NCI-H2196 treated with DMSO at 0.1 percent for 48 hours (cell line): ENCODE results near the gene MICALL2.

Source experiments
- DNase-seq: peaks from one replicate; lab custom pipeline; 2025; ENCODE audit not compliant: unreplicated experiment; lab: John Stamatoyannopoulos, UW

Gene MICALL2

DNA sequence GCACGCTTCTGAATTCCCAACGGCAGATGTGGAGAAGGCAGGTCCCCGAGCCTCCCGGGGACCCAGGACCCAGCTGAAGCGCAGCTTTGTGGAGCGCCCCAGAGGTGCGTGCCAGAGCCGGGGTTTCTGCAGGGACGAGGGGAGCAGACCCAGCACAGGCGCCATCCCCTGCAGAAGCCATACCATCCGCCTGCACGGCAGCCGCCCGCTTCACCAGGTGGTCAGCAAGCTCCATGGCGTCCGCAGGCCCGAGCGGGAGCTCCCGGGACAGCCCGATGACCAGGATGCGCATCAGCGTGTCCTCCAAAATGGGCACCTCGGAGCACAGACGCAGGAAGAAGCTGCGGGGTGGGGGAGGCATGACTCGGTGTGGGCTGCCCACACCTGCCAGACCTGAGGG lies 34.3 kb upstream of the MICALL2 start:
- no peak for DNase-seq

DNA sequence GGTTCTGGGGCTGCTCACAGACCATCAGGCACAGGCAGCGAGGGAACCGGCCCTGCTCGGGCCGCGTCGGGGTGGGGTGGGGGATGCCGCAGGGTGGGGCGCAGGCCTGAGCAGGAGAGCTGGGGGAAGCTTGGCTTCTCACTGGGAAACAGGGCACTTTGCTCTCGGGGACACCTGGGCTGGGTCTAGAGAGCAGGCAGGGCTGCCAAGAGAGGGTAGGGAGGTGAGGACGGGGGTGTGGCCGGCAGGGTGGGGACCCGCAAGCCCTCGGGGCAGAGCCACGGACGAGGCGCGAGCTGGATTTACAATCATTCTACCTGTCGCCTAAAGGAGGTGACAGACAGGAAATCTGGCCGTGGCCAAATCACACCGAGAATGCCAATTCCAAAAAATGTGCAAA lies 33.9 kb upstream of the MICALL2 start:
- no peak for DNase-seq

DNA sequence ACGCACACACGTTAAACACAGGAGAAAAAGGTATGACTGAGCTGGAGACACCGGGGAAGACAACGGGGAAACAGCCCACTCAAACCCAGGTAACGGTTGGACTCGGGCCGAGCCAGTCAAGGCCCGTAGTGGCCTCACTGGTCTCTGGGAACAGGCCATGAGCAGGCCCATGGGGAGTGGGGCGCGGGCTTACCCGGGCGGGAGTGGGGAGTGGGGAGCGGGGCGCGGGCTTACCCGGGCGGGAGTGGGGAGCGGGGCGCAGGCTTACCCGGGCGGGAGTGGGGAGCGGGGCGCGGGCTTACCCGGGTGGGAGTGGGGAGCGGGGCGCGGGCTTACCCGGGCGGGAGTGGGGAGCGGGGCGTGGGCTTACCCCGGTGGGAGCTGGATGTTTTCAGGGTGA lies 33.4 kb upstream of the MICALL2 start:
- DNase-seq = no peak

DNA sequence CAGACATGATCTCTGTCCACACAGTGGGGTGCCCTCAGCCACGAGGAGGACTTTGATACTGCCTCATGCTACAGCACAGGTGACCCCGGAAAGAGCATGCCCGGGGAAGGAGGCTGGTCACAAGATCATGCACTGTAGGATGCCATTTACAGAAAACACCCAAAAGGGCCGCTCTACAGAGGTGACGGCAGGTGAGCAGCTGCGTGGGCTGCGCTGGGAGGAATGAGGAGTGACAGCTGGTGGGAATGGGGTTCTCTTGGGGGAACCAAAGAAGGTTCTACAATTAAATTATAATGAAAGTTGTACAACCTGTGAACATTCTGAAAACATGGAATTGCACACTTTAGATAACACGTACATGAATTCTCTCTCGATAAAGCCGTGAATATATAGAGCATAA lies 33.0 kb upstream of the MICALL2 start:
- no peak for DNase-seq

DNA sequence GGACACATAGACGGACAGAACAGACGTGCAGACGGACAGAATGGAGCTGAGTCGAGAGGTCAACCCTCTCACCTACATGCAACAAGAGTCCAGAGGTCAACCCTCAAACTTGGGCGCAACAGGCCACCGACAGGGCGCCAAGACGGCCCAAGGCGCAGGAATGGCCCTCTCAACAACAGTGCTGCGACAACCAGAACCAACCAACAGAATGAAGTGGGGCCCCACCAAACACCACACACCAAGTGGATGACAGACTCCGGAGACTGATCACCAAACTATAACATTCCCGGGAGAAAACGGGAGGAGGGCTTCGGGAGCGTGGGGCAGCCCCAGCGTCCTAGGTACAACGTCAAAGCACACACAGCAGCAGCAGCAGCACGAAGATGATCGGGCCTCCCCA lies 31.6 kb upstream of the MICALL2 start:
- DNase-seq = no peak

DNA sequence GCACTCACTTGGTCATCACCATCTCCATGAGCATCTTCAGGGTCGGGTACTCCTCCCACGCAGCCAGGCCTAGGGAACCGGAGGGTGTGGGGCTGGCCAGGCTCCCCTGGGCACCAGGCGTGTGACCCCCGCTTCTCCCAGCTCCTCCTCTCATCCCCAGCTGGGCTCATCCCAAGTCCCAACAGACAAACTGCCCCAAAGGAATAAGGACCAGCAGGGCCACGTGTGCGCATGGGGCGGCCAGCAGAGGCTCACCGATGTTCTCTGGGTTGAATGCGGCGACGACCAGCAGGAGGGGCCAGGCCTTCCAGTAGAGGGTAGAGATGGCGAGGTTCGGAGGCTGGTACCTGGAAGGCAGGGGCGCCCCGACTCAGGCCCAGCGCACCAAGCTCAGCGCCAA lies 30.1 kb upstream of the MICALL2 start:
- DNase-seq = no peak

DNA sequence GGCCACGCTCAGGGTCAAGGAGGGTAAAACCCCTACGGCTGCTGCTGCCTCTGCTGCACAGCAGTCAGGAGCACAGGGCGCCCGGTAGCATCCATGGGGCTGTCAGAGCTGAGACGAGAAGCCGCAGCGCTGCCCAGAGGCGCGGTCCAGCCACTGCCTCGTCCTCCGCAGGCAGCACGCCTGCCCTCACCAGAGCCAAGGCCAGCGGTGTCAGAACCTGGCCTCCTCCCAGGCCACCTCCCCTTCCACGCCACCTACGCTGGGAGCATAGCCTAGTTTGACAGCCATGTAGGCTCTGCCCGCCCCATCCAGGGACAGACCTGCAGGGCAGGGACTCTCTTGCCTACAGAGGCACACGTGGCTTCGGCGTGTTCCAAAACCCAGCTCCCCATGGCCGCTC lies 28.7 kb upstream of the MICALL2 start:
- DNase-seq = no peak

DNA sequence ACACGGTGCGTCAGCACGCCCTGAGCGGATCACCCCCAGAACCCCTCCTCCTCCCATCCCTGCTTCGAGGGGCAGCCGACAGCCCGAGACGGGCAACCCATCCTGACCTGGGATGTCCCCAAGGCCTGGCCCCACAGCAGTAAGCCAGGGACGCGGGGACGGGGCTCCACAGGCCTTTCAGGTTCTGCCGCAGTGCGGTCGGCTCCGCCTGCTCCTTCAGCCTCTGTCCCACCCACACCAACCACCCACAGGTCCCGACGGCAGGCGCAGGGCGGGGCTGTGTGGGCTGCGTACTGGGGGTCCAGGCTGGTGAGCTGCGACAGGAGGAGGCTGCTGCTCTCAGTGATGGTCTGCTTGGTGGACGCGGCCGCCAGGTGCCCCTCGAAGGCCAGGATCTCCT lies 28.2 kb upstream of the MICALL2 start:
- DNase-seq = no peak

DNA sequence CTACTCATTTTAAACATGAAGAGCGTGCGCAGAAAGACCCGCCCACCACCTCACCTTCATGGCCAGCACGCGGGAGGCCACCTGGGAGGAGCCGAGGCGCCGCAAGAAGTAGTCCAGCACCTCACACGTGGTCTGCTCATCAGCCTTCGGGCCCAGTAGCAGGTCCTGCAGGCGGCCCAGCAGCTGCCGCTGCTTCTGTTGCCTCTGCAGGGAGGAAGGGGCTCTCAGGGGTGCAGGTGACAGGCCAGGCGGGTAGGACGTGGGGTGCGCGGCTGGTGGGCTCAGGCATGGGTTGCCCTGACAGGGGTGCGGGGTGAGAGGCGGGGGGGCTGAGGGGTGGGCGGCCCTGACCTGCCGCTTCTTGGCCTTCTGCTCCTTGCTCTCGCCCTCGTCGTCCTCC lies 27.3 kb upstream of the MICALL2 start:
- no peak for DNase-seq

DNA sequence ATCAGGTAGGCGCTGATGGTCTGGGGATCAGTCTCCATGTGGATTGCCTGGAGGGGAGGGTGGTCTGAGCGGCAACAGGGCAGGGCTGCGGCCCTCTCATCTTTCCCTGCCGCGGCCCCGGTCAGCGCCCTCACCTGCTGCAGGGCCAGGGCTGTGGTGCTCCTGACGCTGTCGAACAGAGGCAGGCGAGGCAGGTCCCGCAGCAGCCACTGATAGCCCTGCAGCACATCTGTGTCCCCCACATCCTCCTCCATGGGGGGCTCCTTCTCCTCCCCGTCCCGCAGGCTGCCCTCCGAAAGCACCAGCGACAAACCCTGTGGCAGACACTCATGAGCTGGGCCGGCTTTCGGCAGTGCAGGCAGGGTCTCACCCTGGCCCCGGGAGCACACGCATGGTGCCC lies 25.9 kb upstream of the MICALL2 start:
- no peak for DNase-seq

DNA sequence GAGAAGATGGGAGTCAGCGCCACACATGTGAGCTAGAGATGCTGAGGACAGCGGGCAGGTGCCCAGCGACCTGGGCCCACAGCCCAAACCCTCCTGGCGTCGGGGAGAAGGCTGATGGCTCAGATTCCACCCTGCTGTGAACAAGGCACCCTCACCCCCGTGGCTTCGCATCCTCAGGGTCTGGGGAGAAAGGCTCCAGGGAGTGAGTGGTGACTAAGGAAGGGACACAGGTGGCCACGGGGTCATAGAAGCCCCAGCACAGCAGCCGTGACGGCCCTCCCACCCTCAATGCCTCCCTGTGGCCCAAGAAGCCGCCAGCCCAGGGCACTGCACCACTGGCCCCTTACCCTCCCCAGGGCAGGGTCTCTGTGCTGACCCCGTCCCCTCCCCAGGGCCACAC lies 25.3 kb upstream of the MICALL2 start:
- no peak for DNase-seq

DNA sequence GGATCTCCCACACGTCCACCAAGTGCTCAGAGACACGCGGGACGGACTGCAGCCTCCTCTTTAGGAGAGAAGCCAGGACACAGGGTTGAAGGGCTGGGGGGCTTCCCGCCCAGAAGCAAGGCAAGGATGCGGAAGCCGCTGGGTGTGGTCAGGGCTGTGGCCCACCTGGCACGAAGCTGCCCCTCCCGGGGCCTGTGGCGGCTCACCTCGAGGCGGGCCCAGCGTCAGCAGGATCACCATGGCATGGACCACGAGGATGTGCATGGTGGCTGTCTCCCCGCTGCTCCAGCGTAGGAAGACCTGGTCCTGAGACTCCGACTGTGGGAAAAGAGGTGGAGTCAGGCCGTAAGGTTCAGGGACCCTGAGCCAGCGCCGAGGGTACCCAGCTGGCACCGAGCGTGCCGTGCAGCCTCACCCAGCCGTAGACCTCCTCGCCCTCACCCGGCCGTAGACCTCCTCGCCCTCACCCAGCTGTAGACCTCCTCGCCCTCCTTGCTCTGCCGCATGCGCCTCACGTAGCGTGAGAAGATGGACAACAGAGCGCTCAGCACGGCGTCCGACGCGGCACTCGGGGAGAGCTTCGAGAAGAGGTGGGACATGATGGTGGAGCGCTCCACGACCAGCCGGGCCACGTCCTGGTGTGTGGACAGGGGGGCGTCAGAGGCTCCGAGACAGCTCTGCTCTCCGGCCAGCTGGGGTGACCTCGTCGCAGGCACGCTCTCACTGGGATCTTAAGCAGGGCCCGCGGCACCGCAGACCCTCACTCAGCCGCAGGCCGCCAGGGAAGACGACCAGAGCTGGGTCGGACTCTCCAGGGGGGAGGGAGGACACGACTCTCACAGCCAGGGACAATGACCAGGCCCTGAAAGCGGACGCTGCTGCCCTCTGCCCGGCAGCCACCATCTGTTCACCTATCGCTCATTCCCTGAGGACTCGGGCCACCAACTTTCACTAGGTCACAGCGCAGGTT lies 24.6 kb upstream of the MICALL2 start:
- no peak for DNase-seq

DNA sequence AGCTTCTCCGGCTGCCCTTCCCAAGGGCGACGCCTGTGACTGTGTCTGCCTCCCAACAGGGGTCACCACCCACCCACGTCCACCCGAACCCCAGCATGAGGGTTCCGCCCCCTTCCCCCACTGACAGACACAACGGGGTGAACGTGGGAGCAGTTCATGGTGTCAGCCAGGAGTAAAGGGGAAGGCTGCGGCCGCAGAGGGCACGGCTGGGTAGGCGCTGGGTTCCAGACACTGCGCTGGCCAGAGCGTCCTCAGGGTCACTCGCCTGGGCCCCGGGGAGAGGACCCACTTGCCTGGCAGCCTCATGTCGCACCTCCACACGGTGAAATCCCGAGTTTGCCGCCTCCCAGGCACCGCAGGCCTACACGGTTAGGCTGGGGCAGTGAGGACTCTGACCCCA lies 23.8 kb upstream of the MICALL2 start:
- DNase-seq = no peak

DNA sequence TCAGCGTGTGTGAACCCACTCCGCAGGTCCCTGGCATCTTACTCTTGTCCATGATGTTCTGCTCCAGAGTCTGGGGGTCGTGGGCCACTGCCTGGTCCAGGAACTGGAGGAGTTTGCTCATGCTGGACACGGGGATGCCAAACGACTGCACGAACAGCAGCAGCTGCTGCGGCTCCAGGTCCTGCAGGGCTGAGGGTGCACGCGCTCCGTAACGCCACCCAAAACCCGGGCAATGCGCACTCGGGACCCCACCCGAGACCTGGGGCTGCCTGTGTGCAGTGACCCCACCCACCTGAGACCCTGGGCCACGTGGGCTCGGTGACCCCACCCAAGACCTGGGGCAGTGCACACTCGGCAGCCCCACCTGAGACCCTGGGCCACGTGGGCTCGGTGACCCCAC lies 22.0 kb upstream of the MICALL2 start:
- DNase-seq = no peak

DNA sequence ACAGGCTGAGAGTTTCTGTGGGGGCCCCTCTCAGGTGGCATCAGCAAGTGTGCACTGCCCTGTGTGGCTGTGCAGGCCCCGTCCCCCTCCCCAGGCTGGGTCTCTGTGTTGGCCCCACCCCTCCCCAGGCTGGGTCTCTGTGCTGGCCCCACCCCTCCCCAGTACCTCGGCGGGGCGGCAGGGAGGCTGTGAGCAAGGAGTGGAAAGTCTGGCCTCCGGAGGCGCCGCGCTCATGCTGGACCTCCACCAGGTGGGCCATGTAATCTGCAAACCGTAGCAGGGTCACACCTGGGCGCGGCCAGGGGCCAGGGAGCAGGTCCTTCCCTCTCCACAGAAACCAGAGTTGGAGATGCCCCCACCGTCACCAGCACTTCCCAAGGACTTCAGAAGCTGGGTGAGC lies 21.4 kb upstream of the MICALL2 start:
- DNase-seq = no peak

DNA sequence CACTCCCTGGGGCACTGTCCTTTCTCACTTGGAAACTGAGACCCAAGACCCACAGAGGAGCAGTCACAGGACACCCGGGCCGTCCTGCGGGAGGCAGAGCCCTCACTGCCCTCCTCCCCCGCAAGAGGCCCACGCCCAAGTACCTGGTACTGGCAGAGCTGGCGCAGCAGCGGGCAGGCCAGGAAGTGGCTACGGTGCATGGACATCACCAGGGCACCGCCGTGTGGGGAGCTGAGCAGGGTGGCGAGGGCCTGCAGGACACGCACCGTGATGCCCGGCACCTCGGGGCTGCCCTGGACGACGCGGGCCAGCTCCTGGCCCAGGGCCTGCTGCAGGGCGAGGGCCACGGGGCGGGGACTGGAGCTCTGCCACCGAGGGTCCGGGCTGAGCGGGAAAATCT lies 20.0 kb upstream of the MICALL2 start:
- no peak for DNase-seq

DNA sequence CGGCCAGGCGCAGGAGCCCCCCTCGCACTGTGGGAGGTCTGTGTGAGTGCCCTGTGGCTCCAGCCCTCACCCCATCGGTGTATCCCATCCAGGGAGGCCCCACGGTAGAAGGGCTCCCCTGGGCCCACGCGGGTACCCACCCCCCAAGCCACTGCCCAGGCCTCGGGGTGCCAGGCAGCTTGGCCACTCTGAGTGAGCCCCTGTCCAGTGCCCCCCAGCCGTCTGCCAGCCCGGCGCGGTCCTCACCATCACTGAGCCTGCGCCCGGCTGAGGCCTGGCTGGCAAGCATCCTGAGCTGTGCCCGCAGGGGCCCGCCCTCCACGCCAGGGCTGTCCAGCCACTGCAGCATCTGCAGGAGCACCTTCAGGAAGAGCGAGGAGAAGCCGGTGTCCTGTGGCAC lies 19.2 kb upstream of the MICALL2 start:
- DNase-seq = no peak

DNA sequence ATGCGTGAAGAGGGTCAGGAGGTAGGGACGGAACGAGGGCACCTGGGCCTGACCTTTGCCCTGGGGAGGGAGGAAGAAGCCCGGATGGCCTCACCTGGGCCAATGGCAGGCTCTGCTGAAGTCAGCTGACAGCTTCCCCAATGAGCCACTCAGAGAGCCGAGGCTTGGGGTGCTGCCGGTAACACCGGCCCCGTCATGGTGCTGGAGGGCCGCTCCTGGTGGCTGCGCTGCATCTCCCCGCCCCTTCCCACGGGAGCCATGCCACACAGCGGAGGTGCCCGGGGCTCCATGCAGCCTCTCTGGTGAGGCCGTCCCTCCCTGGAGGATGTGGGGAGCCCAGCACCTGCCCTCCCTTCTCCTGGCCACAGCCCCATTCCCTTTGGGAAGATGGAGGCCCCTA lies 17.6 kb upstream of the MICALL2 start:
- DNase-seq = no peak

DNA sequence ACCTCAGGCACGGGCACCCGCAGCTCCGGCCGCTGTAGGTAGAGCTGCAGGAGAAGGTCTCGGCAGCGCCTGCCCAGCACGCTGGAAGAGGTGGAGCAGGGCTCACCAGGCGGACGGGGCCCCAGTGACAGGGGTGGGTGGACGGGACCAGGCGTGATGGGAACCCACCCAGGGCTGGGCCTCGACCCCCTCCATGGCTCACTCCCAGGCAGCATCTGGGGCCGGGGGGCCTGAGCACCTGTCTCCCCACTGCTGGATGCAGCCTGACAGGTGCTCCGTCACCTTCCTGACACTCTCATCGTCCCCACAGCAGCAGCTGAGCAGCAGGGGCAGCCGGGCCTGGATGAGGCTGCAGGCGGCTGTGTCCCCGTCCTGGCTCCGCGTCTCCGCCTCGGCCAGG lies 16.7 kb upstream of the MICALL2 start:
- DNase-seq = no peak

DNA sequence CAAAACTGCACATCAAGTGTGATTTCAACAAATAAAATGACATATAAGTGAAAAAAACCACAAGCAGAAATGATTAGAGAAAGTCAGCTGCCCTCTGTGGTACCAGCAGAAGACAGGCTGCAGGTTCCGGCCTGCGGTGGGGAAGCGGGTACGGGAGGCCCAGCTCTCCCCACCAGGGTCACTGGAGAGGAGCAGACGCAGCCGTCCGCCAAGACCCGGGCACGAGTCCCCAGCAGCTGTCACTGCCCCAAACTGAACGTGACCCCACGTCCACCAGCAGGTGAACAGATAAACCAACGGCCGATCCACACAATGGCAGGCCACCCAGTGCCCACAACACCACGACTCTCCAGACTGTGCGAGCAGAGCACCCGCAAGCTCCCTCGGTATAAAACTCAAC lies 16.1 kb upstream of the MICALL2 start:
- DNase-seq = no peak

DNA sequence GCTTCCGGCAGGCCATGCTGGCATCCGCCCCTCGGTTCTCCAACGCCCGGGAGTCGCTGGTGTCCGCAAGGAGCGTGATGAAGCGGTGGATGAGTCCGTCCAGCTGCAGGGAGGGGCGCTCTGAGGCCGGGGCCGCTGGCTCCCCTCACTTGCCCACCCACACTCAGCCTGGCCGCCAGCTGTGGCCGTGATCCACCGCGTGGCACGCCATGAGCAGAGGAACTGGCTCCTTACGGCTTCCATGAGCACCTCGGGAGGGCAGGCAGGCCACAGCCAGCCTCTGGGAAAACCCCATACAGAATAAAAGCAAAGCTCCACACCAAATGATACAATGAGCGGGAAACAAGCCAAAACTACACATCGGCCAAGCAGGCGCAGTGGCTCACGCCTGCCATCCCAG lies 15.5 kb upstream of the MICALL2 start:
- DNase-seq = no peak

DNA sequence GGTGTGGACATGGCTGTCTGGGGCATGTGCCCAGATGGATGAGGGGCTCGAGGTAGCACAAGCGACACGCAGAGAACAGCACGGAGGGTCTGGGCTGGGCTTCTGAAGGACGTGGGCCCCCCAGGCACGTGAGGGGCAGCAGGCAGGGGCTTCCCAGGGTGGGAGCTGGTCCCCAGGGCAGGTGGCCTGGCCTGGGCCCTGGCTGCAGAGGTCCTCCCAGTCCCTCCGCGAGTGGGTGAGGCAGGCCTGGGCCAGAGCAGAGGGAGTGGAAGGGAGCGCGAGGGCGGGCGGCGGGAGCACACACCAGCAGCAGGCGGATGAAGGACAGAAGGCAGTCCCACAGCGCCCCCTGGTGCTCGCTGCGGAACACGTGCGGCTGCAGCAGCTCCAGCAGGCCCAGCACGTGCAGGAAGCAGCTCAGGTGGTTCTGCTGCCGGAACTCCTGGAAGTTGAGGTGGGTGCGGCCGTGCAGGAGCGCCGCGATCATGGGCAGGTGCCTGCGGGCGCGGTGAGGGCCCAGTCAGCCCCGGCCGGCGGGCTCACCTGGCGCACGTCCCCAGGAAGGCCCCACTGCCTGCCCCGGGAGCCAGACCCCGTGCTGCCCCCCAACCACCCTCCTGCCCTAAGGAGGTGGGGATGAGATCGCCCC lies 14.7 kb upstream of the MICALL2 start:
- DNase-seq = peak; percentile 85

DNA sequence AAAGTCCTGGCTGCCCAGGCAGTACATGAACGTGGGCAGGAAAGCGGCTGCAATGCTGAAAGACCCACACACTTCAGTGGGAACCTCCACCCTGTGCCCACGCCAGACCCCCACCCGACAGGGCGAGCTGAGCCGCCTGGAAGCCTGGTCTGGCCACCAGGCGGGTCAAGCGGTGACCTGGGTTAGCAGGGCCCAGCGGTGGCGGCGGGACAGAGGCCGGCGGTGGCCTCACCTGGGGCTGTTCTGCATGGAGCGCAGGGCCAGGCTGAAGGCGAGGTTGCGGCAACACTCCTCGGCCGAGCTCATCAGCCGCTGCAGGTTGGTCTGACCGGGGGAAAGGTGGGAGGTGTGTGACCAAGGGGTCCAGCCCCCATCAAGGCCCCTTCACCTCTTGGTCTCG lies 11.6 kb upstream of the MICALL2 start:
- DNase-seq = no peak
